Hematopoietic multipotent progenitor cell treated with erythropoietin and hydrocortisone succinate and interleukin-3 and kit ligand, for 8 days (in vitro differentiated cells): ENCODE measurements around the gene CIB4.
A peak's percentile ranks its signal among the peaks of the same experiment; 100 is the strongest.
"Not testable (repeated sequence)": the region's sequence is repeated elsewhere in the genome, so short reads cannot be mapped to it uniquely, and the experiment has no call there.

Experiments used
- DNase-seq: peaks from one replicate; pipeline ENCODE4 v3.0.0-alpha.2; 2015

The CIB4 gene

DNA sequence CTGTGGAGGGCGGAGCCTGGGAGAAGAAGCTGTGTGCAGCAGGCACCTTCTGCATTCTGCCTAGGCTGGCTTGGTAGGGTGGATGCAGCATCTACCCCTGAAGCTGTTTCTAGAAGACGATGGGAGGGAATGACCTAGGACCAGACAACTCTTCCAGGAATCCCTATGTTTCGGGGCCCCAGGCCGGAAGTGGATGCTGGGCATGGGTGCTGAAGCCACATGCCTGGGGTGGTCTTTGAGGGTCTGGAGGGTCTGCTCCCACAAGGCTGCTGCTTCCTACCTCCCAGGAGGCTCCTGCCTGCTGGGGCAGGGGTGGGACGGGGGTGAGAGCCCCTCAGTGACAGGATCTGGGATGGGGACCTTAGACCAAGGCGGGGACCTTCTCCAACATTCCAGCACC is 61.0 kb downstream of the CIB4 start:
- DNase-seq, result no peak

DNA sequence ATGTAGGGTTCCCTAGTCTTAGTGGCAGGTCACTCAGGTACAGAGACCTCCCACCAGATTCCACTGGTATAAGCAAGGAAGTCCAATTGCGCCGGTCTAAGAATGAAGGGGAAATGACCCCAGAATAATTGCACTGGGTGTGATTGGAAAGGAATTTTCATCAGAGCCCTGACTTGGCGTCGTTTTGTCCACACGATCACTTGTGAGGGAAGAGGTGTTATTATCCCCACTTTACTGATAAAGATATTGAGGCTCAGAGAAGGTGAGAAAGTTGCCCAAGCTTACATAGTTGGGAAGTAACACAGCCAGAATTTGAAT is 61.5 kb downstream of the CIB4 start:
- no peak for DNase-seq

DNA sequence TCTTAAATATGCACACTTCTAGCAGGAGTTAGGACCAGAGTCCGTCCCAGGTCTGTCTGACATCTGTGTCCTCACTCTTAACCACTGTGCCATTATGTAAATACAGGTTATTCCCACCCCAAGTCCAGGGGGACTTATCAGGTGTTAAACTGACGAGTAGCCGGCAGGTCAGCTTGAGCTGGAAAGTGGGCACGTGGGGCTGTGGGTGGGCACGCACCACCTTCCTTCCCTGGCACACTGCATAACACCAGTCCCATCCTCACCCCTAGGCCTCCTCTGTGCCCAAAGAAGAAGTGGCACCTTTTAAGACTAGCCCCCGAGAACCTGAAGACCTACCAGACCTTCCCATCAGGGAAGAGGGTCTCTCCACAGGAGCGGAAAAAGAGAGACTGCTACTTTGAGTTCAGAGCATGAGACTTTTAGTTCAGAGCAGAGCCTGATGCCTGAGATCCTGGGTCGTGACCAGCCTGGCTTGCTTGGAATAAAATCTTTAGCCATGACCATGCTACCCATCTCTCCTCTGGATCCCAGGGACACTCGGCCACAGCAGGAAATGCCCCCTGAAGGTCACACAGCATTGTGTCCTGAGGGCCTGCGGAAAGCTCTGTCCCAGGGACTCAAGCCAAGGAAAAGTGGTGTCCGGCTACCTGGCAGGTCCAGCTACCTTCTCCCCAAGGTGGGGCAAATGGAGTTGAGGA is 62.0 kb downstream of the CIB4 start:
- no peak for DNase-seq

DNA sequence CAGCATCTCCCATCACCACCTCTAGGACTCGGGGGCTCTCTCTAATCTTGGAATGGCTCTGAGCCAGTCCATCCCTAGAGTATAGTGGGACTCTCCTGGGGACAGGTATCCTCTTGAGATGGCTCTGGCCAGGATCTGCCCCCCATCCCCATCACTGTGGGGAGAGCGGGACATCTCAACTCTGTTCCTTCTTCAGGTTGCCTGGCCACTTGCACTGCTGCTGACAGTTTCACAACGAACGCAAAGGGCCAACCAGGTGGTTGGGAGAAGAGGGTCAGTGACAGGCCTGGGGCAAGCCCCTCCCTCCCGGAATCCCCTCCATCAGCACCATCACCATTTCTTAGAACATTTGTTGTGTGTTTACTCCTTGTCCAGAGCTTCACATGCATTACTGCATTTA is 62.6 kb downstream of the CIB4 start:
- DNase-seq, result no peak

DNA sequence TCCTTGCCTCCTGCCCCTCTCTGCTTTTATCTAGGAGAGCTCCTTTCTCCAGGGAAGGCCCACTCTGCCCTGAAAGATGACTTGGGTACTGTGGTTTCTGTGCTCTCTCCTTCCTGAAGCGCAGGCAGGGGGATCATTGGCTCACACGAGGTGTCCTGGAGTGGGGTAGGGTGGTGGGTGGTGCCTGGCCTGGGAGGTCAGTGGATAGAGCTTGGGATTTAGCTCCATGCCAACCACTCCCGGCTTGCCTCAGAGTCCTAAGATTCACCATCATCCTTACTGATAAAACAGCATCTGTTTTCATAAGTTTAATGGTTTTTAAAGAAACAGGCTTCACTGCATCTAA is 63.1 kb downstream of the CIB4 start:
- no peak for DNase-seq

DNA sequence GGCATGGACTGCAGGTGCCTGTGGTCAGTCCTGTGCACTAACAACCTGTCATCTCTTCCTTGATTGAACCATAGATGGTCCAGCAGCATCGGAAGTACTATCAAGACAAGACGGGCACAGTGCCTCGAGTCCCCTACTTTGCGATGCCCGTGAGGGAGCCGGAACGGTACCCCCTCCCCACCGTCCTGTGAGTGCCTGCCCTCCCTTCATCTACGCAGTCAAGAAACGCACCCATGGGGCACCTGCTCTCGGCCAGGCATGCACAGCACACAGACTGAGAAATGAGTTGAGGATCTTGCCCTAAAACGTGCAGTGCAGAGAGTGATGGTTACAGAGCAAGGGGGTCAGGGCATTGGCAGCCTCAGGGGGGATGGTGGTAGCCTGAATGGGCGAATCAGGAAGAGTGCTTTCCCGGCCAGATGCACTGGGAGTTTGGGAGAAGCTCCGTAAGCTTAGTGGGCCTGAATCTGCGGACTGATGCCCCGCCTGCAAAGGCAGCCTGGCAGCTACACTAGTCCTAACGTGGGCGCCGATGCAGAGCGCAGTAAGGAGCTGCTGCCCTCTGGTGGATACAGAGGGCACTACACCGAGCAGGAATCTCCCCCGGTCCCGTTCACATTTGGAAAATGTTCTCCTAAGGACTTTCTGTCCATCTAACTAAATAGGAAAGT is 63.6 kb downstream of the CIB4 start:
- peak; percentile 47 for DNase-seq

DNA sequence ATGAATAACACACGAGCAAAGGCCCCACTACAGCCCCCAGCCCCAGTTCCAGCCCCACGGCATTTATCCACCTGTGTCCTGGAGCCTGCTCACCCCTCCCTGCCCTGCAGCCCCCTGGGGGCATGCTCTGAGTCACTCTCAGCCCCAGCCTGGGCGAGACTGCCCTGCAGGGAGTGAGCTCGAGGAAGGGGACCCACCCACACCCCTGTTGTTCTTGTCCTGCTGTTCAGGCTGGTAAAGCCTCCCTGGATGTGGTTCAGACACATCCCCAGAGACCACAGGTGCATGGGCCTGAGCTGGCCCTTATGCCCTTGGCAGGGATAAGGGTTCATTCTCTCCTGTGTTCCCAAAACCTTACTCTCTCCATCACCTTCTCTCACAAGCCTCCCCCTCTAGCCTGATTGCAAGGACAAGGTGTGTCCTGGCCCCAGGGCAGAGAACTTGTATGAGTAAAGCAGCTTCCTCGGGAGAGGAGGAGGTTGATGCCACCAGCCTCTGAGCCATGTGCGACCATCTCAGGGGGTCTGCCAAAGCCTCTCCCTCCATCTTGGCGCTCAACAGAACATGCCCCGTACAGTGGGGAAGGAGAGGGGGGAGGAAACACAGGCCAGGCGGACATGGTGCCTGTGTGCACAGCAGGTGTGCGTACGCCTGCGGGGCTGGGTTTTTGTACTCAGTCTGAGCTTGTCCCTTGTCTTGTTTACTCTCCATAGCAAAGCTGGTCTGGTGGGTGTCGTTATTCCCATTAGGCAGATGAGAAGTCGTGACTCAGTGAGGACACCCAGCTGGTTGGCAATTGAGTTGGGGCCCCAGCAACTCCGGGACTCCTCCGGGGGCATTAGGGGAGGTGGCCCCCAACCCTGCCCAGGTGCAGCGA is 64.4 kb downstream of the CIB4 start:
- no peak for DNase-seq

DNA sequence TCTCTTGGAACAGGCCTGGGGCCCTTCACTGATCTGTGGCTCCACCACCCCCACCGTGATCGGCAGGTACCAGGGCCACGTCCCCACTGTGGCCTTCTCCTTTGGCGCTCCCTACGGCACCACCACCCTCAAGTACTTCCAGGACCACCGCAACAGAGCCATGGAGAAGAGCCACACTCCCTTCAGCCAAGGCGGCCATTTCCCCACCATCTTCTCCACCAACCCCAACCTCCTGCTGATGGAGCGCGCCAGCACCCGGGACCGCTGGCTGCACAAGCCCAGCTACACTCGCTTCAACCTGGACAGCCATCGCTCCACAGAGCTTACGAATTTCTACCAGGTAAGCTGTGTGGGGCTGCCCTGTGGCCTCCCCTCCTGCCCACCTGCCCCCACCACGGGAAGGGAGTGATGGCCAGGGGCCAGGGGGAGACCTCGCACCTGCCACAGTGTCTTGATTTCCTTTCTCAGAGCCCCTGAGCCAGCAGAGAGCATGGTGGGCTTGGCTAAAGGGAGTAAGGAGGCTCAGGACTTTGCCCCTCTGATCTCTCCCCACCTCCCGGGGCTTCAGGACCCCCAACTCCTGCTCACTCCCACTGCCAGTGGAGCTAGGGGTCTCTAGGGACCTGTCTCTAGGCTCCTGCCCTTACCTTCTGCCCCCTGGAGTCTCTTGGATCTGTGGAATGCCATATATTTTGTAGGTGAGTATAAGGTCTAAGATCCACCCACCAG is 65.2 kb downstream of the CIB4 start:
- no peak for DNase-seq

DNA sequence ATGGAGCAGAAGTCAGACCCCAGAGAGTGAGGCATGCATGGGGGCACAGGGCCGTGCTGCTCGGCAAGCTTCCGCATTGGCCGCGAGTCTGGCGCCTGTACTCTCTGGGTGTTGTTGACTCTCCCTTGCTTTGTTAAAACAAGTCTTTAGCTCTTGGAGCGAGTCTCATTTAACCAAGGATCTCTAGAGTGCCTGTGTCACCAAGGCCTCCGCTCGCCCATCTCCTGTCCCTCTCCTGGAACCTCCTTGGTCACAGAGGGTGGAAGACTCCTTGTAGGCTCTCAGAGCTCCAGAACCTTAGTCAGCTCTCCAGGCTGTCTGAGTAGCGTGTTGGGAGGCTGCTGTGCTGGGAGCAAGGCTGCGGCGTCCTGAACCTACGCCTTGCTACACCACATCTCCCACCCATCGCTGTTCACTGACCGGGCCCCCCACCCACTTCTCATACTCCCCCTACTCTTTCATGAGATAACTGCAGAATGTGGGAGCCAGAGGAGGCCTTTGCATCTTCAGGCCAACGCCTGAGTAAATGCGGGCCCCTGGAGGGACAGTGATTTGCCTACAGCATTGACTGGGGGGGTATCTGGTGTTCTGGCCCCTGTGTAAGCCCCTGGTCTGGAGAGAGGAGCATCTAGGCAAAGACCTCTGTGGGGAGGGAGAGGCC is 66.1 kb downstream of the CIB4 start:
- no peak for DNase-seq

DNA sequence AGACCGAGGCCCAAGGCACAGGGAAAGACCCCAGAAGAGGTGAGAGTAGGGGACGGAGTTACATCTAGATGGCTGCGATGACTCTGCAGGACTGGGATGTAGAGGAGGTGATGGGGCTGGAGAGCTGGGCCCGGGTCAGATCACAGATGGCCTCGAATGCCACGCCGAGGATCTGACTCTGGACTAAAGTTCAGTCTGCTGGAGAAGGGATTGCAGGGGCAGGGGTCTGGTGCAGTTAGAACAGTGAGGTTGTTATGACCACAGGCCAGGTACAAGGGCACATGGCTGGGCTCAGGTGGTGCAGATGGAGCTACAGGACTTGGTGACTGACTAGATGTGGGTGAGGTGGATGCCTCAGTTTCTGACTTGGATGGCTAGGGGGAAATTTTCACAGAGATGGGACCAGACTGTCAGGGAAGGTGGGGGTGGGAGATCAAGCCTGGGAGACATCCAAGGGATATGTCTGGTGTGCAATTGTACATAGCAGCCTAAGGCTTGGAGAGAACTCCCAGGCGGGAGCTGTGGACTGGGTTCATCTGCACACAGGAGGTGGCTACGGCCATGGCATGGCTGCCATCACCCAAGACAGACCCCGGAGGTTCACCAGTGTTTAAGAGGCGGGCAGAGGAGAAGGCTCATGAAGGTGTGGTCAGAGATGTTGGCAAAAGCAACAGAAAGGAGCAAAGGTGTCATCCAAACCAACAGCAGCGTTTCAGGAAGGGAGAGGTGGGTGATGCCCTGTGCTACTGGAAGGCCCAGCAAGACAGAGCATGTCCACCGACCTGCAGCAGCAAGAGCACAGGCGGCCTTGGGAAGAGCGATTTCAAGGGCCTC is 66.9 kb downstream of the CIB4 start:
- DNase-seq, result no peak

DNA sequence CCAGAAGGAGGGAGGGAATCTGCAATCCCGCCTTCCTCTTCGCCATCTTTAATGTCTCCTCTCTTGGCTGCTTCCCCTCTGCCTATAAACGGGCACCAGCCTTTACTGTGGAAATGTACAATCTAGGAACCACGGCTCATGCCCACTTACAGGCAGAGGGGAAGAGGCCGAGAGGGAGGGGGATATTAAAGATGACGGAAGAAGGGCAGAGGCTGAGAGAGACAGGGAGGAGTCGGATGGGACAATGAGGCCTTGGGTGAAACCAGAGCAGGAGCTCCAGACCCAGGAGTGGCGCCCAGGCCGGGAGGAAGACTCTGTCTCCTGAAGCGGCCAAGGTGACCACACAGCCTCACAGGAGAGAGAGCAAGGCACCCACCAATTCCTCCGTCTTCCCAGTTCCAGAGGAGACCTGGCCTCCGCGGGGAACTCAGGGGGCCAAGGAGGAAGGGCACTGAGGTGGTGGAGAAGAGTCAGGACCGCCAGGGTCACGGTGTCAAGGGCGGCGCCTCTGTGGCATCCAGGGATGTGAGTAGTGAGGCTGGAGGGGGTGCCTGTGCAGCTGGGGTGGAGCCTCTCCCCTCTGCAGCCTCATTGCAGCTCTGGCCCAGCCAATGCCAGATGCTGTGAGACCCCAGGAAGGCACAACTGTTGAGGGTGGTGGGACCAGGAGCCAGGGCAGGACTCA is 67.8 kb downstream of the CIB4 start:
- no peak for DNase-seq

DNA sequence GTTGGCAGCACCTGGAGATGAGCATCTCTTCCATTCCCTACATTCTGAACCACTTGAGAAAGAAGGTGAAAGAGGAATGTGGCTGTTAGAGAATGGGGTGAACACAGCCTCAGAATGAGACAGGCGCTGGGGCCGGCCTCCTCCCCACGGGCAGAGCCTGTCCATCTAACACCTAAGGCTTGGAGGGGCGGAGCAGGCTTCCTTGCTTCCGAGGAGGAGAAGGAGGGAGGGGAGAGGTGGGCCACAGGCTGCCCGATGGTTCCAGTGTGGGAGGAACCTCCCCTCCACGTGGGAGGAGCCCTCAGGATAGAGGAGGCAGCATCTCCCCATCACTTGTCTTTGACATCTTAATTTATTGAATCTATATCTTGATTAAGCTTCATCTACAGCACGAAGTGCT is 68.6 kb downstream of the CIB4 start:
- DNase-seq, result no peak

DNA sequence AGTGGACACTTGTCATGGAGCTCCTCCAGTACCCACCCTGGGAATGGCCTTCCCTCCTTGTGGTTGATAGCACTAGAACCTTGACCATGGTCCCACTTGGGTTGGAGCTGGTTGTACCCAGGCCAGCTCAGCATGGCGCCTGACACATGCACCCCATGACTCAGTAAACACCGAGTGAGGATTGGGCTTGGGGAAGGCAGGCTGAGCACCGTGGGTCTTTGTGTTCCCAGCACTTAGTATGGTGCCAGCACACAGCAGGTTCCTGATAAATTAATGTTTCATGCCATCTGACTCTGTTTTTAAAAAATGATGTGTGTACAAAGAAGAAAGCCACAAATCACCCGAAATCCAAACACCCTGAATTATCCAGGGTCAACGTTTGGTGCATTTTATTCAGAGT is 69.8 kb downstream of the CIB4 start:
- DNase-seq, result no peak

DNA sequence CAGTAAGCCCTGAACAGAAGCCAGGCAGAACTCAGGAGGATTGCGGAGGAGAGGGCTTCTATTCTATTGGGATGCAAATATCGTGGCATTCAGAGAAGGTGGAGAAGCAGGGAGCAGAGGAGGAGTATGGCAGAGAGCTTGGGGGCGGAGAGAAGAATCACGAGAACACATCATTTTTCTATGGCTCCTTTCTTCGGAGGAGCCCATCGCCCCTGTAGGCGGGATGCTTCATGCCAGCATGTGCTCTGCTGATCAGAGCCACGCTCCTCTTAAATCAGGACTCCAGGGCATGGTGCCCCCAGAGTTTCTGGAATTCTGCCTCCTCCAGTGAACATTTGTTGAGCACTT is 71.1 kb downstream of the CIB4 start:
- DNase-seq, result no peak

DNA sequence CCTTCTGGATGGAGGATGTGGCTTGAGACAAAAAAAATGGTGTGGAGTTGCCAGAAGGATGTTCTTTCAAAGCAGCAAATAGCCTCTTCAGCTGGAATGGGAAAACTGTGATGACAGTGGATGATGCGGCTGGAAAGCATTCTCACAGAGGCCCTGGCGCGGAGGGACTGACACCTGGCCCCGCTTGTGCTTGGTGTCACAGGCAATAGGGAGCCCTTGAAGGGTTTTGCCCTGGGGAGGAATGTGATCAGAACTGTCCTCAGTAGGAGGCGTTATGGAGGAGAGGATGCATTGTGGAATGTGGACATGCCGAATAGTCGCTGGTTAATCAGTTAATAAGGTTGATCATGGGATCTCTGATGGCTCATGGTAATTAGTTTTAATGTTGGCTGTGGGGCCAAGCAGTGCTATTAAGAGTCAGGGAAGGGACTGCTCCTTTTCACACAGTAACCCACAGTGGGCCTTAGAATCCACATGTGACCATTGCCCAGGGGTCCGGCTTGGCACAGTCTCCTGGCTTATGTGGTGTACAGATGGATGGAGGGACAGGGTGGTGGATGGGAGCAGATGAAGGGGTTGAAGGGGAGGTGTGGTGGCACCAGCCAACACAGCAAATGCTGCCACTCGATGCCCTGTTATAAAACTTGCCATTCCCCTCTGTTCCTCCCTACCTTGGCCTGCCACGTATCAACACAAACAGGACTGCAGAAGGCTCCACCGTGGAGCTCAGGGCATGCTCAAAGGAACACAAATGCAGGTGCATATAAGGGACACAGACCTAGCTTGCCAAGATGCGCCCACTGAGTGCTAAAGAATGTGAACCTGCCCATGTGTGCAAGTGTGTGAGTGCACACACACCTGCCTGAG is 71.7 kb downstream of the CIB4 start:
- no peak for DNase-seq

DNA sequence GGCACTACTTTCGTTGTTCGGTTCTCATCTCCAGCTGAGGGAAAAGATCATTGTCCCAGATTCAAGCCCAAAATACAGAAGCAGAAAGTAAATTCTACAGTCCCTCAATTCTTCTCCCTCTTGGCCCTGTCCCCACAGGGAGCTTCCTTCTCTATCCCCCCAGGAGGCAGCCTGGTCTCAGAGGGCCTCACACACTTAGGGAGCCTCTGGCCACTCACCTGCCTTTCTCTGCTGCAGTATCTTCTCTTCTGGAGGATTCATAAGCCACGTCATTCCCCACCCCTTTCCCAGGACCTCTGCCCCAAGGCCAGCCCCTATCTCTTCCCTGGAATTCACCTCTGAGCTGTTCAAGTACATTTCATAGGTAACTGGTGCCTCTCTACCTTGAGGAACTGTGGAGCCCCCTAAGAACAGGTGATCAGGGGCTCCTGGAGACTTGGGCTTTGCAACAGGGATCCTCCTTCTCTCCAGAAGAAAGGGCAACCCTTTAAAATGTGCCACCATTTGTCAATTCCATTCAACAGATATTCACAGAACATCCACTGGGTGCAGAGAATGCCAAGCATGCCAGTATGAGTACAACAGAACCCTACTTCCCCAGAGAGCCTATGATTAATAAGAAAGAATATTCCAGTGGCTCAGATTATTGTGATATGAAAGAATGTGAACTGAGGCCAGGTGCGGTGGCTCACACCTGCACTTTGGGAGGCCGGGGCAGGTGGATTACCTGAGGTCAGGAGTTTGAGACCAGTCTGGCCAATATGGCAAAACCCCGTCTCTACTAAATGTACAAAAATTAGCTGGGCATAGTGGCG is 72.9 kb downstream of the CIB4 start:
- no peak for DNase-seq

DNA sequence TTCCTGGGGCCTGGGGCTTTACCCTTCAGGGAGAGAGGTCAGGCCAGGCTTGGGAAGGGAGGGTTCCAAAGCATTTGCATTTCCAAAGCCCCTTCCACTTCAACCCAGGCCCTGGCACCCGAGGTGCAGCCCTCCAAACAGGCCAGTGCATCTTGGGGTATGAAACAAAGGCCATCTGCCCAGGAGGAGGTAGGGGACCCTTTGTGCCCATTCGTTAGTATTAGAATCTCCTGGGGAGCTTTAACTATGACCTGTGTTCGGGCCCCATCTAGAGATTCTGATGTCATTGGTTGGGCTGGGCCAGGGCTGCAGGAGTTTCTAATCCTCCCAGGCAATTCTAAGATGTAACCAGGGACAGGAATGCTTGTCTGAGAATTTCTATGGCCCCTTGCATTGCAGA is 73.6 kb downstream of the CIB4 start:
- no peak for DNase-seq

DNA sequence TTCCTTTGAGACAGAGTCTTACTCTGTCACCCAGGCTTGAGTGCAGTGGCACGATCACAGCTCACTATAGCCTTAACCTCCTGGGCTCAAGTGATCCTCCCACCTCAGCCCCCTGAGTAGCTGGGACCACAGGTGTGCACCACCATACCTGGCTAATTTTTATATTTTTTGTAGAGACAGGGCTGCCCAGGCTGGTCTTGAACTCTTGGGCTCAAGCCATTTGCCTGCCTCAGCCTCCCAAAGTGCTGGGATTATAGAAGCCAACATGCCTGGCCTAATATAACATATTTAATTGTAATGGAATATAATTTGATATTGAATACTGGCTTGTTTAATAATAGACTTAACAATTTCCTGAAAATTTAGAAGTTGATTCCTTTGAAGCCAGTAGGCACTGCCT is 74.4 kb downstream of the CIB4 start:
- DNase-seq, result not testable (repeated sequence)

DNA sequence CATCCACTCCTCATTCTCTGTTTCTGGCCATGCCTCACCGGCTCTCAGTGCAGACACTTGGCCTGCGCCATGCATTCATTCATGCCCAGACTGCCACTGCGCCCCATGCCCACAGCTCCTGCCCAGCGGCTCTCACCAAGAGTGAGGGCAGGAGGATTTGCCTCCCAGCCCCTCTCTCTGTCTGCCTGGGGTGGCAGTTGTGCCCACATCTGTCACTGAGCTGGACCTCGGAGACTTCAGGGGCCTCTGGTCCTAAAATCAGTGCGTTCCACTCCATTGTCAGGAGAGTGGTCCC is 75.1 kb downstream of the CIB4 start:
- DNase-seq, result no peak

DNA sequence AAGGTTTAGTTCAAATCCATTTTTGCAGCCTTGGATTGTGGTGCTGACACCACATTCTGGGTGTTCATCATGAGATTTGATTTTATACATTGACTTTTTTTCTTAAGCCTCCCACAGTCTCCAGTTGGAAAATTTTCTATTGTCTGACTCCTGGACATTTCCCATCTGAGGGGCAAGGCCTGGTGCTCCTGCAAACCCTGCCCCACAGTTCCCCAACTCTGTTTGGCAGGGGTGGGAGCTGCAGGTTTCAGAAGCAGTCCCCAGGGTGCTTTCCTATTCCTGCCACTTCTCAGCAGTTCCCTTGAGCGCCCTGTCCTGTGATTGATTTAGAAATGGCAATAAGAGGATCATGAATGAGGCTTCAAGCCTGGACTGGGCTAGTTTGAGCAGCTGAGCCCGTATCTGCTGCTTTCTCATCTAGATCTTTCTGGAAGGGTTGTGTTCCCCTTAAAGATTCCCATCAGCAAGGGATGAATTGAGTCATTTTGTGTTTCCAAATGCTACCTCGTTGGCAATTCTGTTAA is 77.0 kb downstream of the CIB4 start:
- no peak for DNase-seq
